ENCODE data around the gene TCF7L1. TPM values are rescaled to one million over a fixed set of nuclear protein-coding genes. Genes with fewer than 3 reads are reported as not detected.

The TCF7L1 gene
- total and polyA plus RNA-seq, 2 of the 13 experiments (the other 11 are each of a cell fraction or from before 2014, with no cell fraction given) = 0.04 to 0.15 TPM

GRCh38 chr2:85327822-85328617 lies 194.8 kb downstream of the TCF7L1 start, which contains the start of gene TGOLN2 (continued):
- TF ChIP-seq ZNF598 (CRISPR knock-in tag; IDR thresholded peaks at IDR 0.05; ENCODE audit: borderline replicate concordance) (peak; percentile 91), ZBTB40 (IDR thresholded peaks at IDR 0.05) (no peak), ZBTB40 (CRISPR knock-in tag; IDR thresholded peaks at IDR 0.05) (peak; percentile 94), RAD21 (CRISPR knock-in tag; IDR thresholded peaks at IDR 0.05) (peak; percentile 72), PAXIP1 (CRISPR knock-in tag; conservative IDR thresholded peaks at IDR 0.05) (peak; percentile 72), ZNF768 (CRISPR knock-in tag; IDR thresholded peaks at IDR 0.05) (peak; percentile 78), TIGD3 (CRISPR knock-in tag; IDR thresholded peaks at IDR 0.05; ENCODE audit: borderline replicate concordance) (peak; percentile 92; the same call in 1 of the 2 replicates), ZNF138 (CRISPR knock-in tag; IDR thresholded peaks at IDR 0.05; ENCODE audit: low read depth) (0 out of 2 replicates have a peak, but pooled peaks have one; percentile 30), ZFP1 (CRISPR knock-in tag; IDR thresholded peaks at IDR 0.05) (peak; percentile 79; the same call in 1 of the 2 replicates), ZNF747 (CRISPR knock-in tag; IDR thresholded peaks at IDR 0.05; ENCODE audit: borderline replicate concordance) (peak; percentile 94; the same call in 1 of the 2 replicates), RAD51 (IDR thresholded peaks at IDR 0.05; ENCODE audit: borderline replicate concordance) (no peak), ZNF251 (CRISPR knock-in tag; IDR thresholded peaks at IDR 0.05) (no peak), GRHL1 (CRISPR knock-in tag; conservative IDR thresholded peaks at IDR 0.05) (no peak)

All from HepG2 (cell line).